ENCODE measurements around the gene TRIM5. TPM values are rescaled to one million over a fixed set of nuclear protein-coding genes. Genes with fewer than 3 reads are reported as not detected.

Gene TRIM5
- total and polyA plus RNA-seq, 5 donors from 2014 or later, result 6.0 to 15.2 (median 7.6) TPM

DNA sequence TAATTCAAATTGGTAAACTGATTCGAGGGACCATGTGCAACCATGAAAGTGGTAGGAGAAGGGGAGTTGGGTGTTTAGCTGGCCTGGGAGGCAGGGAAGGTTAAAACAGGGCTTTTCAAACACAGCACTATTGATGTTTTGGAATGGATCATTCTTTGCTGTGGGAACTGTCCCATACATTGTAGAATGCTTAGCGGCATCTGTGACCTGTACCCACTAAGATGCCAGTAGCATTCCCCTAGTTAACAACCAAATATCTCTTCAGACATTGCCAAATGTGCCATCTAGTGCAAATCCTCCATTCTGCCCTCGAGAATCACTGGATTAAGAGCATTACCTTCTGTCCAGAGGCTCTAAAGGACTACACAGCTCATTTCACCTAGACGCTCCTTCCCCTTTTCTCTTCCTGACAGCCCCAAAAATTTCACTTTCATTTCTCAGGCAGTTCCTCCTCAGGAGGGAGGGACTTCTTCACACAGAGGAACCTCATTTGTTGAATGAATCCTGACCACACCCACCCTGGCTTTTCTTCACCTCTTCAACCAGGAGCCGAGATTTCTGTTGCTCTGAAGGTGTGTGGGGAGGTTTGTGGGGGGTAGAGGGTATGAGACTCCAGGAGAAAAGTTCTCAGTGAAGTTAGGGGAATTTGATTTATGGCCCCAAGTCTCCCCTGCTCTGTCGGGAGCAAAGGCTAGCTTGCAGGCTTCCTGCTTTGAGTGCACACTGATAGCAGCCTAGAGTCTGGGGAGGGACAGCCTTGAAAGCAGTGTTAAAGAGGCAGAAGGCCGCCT is 60.2 kb downstream of the TRIM5 start, which contains the start of gene TRIM34:
TSS of gene TRIM34 (plus strand) at position 513 of the 791 bp plus-strand sequence. CDS start 7,331 bp downstream, outside the sequence.
- H3K4me3 Mint-ChIP-seq, result peak within 1 kb of the TSS; percentile 89 to 95 (median 94)
- H3K36me3 ChIP-seq (ENCODE audit: control insufficient read depth, insufficient read depth, low read length), result no peaks in the 10 kb centered on the region
- peaks cover 27% of the 10 kb centered on the region for H3K4me1 ChIP-seq (ENCODE audit: control insufficient read depth, insufficient read depth, low read length, poor library complexity, severe bottlenecking)
- H3K27me3 Mint-ChIP-seq, result no peaks in the 10 kb centered on the region
- peak within 1 kb of the TSS; percentile 70 for H3K27ac ChIP-seq (ENCODE audit: insufficient read depth, low read length, poor library complexity, severe bottlenecking)
- H3K27ac Mint-ChIP-seq, result peak within 1 kb of the TSS; percentile 89 to 93 (median 92)
- no peaks in the 10 kb centered on the region for H3K9me3 Mint-ChIP-seq
- H3K36me3 Mint-ChIP-seq, result no peaks in the 10 kb centered on the region
- no peaks in the 10 kb centered on the region for H3K9me3 ChIP-seq (ENCODE audit: control insufficient read depth in 2 of 2, low read length in 2 of 2)
- ATAC-seq (ENCODE audit: low read depth in 2 of 2) (peak; percentile 94 to 95), DNase-seq (peak; percentile 56 to 87 (median 73))
- peaks cover 22 to 56% (median 35%) of the 10 kb centered on the region in 4 donors for H3K4me1 Mint-ChIP-seq
- no peaks in the 10 kb centered on the region for H3K27me3 ChIP-seq (ENCODE audit: control insufficient read depth, insufficient read depth, low read length)
- peak within 1 kb of the TSS; percentile 100 for H3K4me3 ChIP-seq (ENCODE audit: low read depth, low read length)

DNA sequence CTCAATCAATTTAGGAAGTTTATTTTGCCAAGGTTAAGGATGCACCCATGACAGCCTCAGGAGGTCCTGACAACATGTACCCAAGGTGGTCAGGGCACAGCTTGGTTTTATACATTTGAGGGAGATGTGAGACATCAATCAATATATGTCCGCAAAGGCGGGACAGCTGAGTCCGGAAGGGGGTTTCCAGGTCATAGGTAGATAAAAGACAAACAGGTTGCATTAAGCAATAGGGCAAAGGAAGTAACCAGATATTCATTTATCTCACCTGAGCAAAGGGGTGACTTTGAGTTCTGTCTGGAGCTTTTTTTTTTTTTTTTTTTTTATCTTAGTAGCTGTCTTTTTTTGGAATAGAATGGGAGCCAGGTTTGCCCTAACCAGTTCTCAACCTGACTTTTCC is 62.1 kb downstream of the TRIM5 start:
- ATAC-seq (ENCODE audit: low read depth in 2 of 2) (no peak), DNase-seq (no peak)
- Mint-ChIP-seq H3K9me3 (no peaks in the 10 kb centered on the region), H3K36me3 (no peaks in the 10 kb centered on the region), H3K4me3 (peak overlapping the region in 3 of 4 donors; percentile 4 to 30 (median 17)), H3K27me3 (no peaks in the 10 kb centered on the region), H3K27ac (peak overlapping the region in 2 of 3 donors; percentile 51 to 91), H3K4me1 (peaks cover 26 to 44% (median 31%) of the 10 kb centered on the region in 4 donors)
- Histone ChIP-seq H3K9me3 (ENCODE audit: control insufficient read depth in 2 of 2, low read length in 2 of 2) (no peaks in the 10 kb centered on the region), H3K36me3 (ENCODE audit: control insufficient read depth, insufficient read depth, low read length) (no peaks in the 10 kb centered on the region), H3K4me1 (ENCODE audit: control insufficient read depth, insufficient read depth, low read length, poor library complexity, severe bottlenecking) (peaks cover 27% of the 10 kb centered on the region), H3K27ac (ENCODE audit: insufficient read depth, low read length, poor library complexity, severe bottlenecking) (no peak overlapping the region), H3K4me3 (ENCODE audit: low read depth, low read length) (no peak overlapping the region), H3K27me3 (ENCODE audit: control insufficient read depth, insufficient read depth, low read length) (no peaks in the 10 kb centered on the region)

GRCh38 chr11:5621580-5621979 is 63.3 kb downstream of the TRIM5 start:
- H3K9me3 ChIP-seq (ENCODE audit: control insufficient read depth in 2 of 2, low read length in 2 of 2), result no peaks in the 10 kb centered on the region
- ATAC-seq (ENCODE audit: low read depth in 2 of 2) (no peak), DNase-seq (no peak)
- Mint-ChIP-seq H3K27me3 (no peaks in the 10 kb centered on the region), H3K4me3 (no peak overlapping the region), H3K36me3 (no peaks in the 10 kb centered on the region), H3K9me3 (no peaks in the 10 kb centered on the region), H3K27ac (no peak overlapping the region), H3K4me1 (peaks cover 16 to 32% (median 27%) of the 10 kb centered on the region in 4 donors)
- no peak overlapping the region for H3K4me3 ChIP-seq (ENCODE audit: low read depth, low read length)
- H3K36me3 ChIP-seq (ENCODE audit: control insufficient read depth, insufficient read depth, low read length), result no peaks in the 10 kb centered on the region
- peaks cover 27% of the 10 kb centered on the region for H3K4me1 ChIP-seq (ENCODE audit: control insufficient read depth, insufficient read depth, low read length, poor library complexity, severe bottlenecking)
- no peaks in the 10 kb centered on the region for H3K27me3 ChIP-seq (ENCODE audit: control insufficient read depth, insufficient read depth, low read length)
- no peak overlapping the region for H3K27ac ChIP-seq (ENCODE audit: insufficient read depth, low read length, poor library complexity, severe bottlenecking)

DNA sequence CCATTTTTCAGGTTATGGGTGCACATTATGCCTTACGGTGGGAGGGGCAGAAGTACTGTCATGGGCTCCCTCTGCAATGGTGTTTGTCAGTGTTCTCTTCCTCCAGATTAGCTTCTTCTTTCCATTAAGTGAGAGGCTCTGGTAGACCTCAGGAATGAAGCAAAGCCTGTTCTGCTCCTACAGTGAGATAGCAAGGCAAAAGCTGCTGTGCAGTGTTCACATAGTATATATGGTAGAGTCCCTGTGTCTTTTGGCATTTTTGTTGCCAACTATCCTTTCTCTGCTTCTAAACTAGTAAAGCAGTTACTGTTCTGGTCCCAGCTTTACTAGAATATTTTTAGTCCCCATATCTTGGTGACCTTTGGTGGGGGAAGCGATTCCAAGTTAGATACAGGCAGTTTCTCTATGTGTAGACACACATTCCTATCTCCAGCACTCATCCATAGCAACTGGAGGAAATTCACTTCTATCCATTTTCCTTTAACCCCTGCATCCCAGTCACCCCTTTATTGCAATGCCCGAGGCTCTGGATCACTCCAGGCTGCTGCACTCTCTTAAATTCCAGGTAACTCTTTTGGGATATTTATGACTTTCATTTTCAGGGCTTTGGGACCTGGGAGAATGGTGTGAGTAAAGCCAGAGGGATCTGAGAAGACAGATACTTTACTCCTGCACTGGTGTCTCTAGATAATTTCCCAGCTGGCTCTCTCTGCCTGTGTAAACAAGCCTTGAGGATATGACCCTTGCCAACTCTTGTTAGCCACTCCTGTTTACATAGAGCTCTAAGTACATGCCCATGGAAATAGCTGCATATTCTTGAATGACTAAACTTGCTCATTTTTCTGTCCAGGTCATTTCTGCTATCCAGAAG is 64.0 kb downstream of the TRIM5 start:
- peaks cover 22% of the 10 kb centered on the region for H3K4me1 ChIP-seq (ENCODE audit: control insufficient read depth, insufficient read depth, low read length, poor library complexity, severe bottlenecking)
- DNase-seq (no peak), ATAC-seq (ENCODE audit: low read depth in 2 of 2) (no peak)
- no peaks in the 10 kb centered on the region for H3K9me3 ChIP-seq (ENCODE audit: control insufficient read depth in 2 of 2, low read length in 2 of 2)
- Mint-ChIP-seq H3K36me3 (no peaks in the 10 kb centered on the region), H3K4me3 (no peak overlapping the region), H3K27ac (peak overlapping the region in 2 of 3 donors; percentile 23 to 50), H3K9me3 (no peaks in the 10 kb centered on the region), H3K4me1 (peaks cover 11 to 25% (median 21%) of the 10 kb centered on the region in 4 donors), H3K27me3 (no peaks in the 10 kb centered on the region)
- no peaks in the 10 kb centered on the region for H3K36me3 ChIP-seq (ENCODE audit: control insufficient read depth, insufficient read depth, low read length)
- H3K4me3 ChIP-seq (ENCODE audit: low read depth, low read length), result no peak overlapping the region
- no peaks in the 10 kb centered on the region for H3K27me3 ChIP-seq (ENCODE audit: control insufficient read depth, insufficient read depth, low read length)
- H3K27ac ChIP-seq (ENCODE audit: insufficient read depth, low read length, poor library complexity, severe bottlenecking), result no peak overlapping the region

DNA sequence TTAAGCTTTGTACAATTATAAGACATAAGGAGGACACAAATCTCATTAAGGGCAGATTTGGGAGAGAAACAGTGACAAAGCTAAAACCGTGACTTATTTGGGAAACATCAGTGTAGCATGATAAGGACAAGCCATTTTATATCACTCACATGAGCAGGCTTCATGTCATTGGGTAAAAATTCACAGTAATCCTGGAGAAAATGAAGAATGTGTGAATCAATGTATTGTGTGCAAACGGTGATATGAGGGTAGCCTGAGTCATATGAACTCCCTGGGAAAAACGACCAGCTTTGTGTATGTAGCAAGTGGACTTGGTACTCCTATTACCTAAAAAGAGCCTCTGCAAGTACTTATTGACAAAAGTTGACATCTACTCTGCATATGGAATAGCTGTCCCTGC is 66.1 kb downstream of the TRIM5 start:
- ATAC-seq (ENCODE audit: low read depth in 2 of 2) (no peak), DNase-seq (no peak)
- Histone ChIP-seq H3K9me3 (ENCODE audit: control insufficient read depth in 2 of 2, low read length in 2 of 2) (no peaks in the 10 kb centered on the region), H3K27me3 (ENCODE audit: control insufficient read depth, insufficient read depth, low read length) (no peaks in the 10 kb centered on the region), H3K36me3 (ENCODE audit: control insufficient read depth, insufficient read depth, low read length) (no peaks in the 10 kb centered on the region), H3K4me3 (ENCODE audit: low read depth, low read length) (no peak overlapping the region), H3K27ac (ENCODE audit: insufficient read depth, low read length, poor library complexity, severe bottlenecking) (no peak overlapping the region), H3K4me1 (ENCODE audit: control insufficient read depth, insufficient read depth, low read length, poor library complexity, severe bottlenecking) (peaks cover 4% of the 10 kb centered on the region)
- Mint-ChIP-seq H3K27me3 (no peaks in the 10 kb centered on the region), H3K9me3 (no peaks in the 10 kb centered on the region), H3K4me3 (no peak overlapping the region), H3K4me1 (peaks cover 2 to 9% (median 4%) of the 10 kb centered on the region in 4 donors), H3K36me3 (no peaks in the 10 kb centered on the region), H3K27ac (no peak overlapping the region)

Other genes with a start within 250 kb of the TRIM5 start
- not detected for gene OR51I1, start 243.6 kb downstream of the TRIM5 start, total RNA-seq
- not detected for gene OR51I1, start 243.6 kb downstream of the TRIM5 start, polyA plus RNA-seq
- not detected for gene OR51I2, start 235.8 kb downstream of the TRIM5 start, total RNA-seq
- gene OR51I2, start 235.8 kb downstream of the TRIM5 start, polyA plus RNA-seq, result not detected
- not detected for gene OR52D1, start 196.4 kb downstream of the TRIM5 start, total RNA-seq
- gene OR52D1, start 196.4 kb downstream of the TRIM5 start, polyA plus RNA-seq, result not detected
- gene UBQLN3, start 175.1 kb downstream of the TRIM5 start, total RNA-seq, result 0.49 TPM
- not detected for gene UBQLN3, start 175.1 kb downstream of the TRIM5 start, polyA plus RNA-seq
- gene UBQLNL, start 168.4 kb downstream of the TRIM5 start, total RNA-seq, result 0.32 TPM
- gene UBQLNL, start 168.4 kb downstream of the TRIM5 start, polyA plus RNA-seq, result not detected
- 0.37 TPM for gene OR52H1, start 136.5 kb downstream of the TRIM5 start, total RNA-seq
- not detected for gene OR52H1, start 136.5 kb downstream of the TRIM5 start, polyA plus RNA-seq
- gene OR52B6, start 104.2 kb downstream of the TRIM5 start, total RNA-seq, result not detected
- gene OR52B6, start 104.2 kb downstream of the TRIM5 start, polyA plus RNA-seq, result not detected
- not detected for gene TRIM6, start 88.4 kb downstream of the TRIM5 start, total RNA-seq
- under 1 TPM in 1 of 4 donors, not detected in 3; 0.91 TPM for gene TRIM6, start 88.4 kb downstream of the TRIM5 start, polyA plus RNA-seq
- gene TRIM34, start 60.1 kb downstream of the TRIM5 start, total RNA-seq, result 9.8 TPM
- gene TRIM34, start 60.1 kb downstream of the TRIM5 start, polyA plus RNA-seq, result 10 to 100 TPM; 17.5 to 21.3 (median 19.5) TPM
- 378 TPM for gene TRIM22, start 4.7 kb upstream of the TRIM5 start, total RNA-seq
- gene TRIM22, start 4.7 kb upstream of the TRIM5 start, polyA plus RNA-seq, result 100 to 1,000 TPM; 233 to 336 (median 250) TPM
- not detected for gene OR56B1, start 51.4 kb upstream of the TRIM5 start, total RNA-seq
- gene OR56B1, start 51.4 kb upstream of the TRIM5 start, polyA plus RNA-seq, result under 1 TPM in 1 of 4 donors, not detected in 3; 0.09 TPM
- 1.6 TPM for gene OR52N4, start 69.2 kb upstream of the TRIM5 start, total RNA-seq
- gene OR52N4, start 69.2 kb upstream of the TRIM5 start, polyA plus RNA-seq, result 1 to 10 TPM in 2 of 4 donors, under 1 TPM in 1, not detected in 1; 0.79 to 2.7 (median 1.3) TPM
- gene OR52N5, start 98.3 kb upstream of the TRIM5 start, total RNA-seq, result not detected
- not detected for gene OR52N5, start 98.3 kb upstream of the TRIM5 start, polyA plus RNA-seq
- gene OR52N1, start 106.2 kb upstream of the TRIM5 start, total RNA-seq, result not detected
- gene OR52N1, start 106.2 kb upstream of the TRIM5 start, polyA plus RNA-seq, result not detected
- gene OR52N2, start 123.8 kb upstream of the TRIM5 start, total RNA-seq, result not detected
- not detected for gene OR52N2, start 123.8 kb upstream of the TRIM5 start, polyA plus RNA-seq
- not detected for gene OR52E6, start 156.8 kb upstream of the TRIM5 start, total RNA-seq
- gene OR52E6, start 156.8 kb upstream of the TRIM5 start, polyA plus RNA-seq, result not detected
- gene OR52E8, start 172.6 kb upstream of the TRIM5 start, total RNA-seq, result not detected
- gene OR52E8, start 172.6 kb upstream of the TRIM5 start, polyA plus RNA-seq, result not detected
- not detected for gene OR52E4, start 195.6 kb upstream of the TRIM5 start, total RNA-seq
- not detected for gene OR52E4, start 195.6 kb upstream of the TRIM5 start, polyA plus RNA-seq
- gene OR52E5, start 208.1 kb upstream of the TRIM5 start, total RNA-seq, result not detected
- not detected for gene OR52E5, start 208.1 kb upstream of the TRIM5 start, polyA plus RNA-seq

Measured in CD4-positive, CD25-positive, alpha-beta regulatory T cell (primary cell).